GM12865 (cell line): ENCODE results near the gene SPG21.
A peak's percentile ranks its signal among the peaks of the same experiment; 100 is the strongest.

ENCODE experiments used
- DNase-seq: peaks from one replicate; pipeline ENCODE4 v3.0.0; 2010; ENCODE audit warnings: low read depth
- H3K4me3 ChIP-seq: 2 replicates; pipeline ENCODE4 v1.5.1; 2011; ENCODE audit warnings: mild to moderate bottlenecking, low read depth, low read length, control low read depth
- CTCF ChIP-seq: IDR thresholded peaks from 2 replicates; pipeline ENCODE4 v1.5.1; 2011; ENCODE audit warnings: low read length, control low read depth, low read depth, inconsistent platforms; ENCODE audit not compliant: insufficient read depth; ENCODE audit errors: missing control alignments

SPG21 gene

GRCh38 chr15:64989416-64990167 is at the start of gene SPG21:
SPG21 (minus strand) TSS chr15:64989914; CDS start chr15:64983569, 6,345 bp downstream.
- peak within 1 kb of the TSS; percentile 99 for H3K4me3 ChIP-seq
- TF ChIP-seq CTCF: no peak
- peak; percentile 99 for DNase-seq

GRCh38 chr15:65038836-65039235 is 49.1 kb upstream of the SPG21 start:
- no peak for DNase-seq
- no peak overlapping the region for H3K4me3 ChIP-seq
- TF ChIP-seq CTCF: no peak

GRCh38 chr15:65038428-65038827 is 48.7 kb upstream of the SPG21 start:
- DNase-seq: no peak
- no peak for TF ChIP-seq CTCF
- no peak overlapping the region for H3K4me3 ChIP-seq

GRCh38 chr15:65037309-65037708 is 47.6 kb upstream of the SPG21 start:
- H3K4me3 ChIP-seq: no peak overlapping the region
- DNase-seq: no peak
- TF ChIP-seq CTCF: no peak

GRCh38 chr15:65034719-65035118 is 45.0 kb upstream of the SPG21 start:
- DNase-seq: no peak
- no peak overlapping the region for H3K4me3 ChIP-seq
- no peak for TF ChIP-seq CTCF

- DNase-seq: peak; percentile 65
- TF ChIP-seq CTCF: peak; percentile 67
- no peak overlapping the region for H3K4me3 ChIP-seq
These were observed 44.0 kb upstream of the SPG21 start for GRCh38 chr15:65033659-65034269.
